COR-L47 (cell line): ENCODE measurements around the gene GRID1.

Experiments used
- DNase-seq: peaks from one replicate; lab custom pipeline; 2025; lab: John Stamatoyannopoulos, UW

The GRID1 gene

DNA sequence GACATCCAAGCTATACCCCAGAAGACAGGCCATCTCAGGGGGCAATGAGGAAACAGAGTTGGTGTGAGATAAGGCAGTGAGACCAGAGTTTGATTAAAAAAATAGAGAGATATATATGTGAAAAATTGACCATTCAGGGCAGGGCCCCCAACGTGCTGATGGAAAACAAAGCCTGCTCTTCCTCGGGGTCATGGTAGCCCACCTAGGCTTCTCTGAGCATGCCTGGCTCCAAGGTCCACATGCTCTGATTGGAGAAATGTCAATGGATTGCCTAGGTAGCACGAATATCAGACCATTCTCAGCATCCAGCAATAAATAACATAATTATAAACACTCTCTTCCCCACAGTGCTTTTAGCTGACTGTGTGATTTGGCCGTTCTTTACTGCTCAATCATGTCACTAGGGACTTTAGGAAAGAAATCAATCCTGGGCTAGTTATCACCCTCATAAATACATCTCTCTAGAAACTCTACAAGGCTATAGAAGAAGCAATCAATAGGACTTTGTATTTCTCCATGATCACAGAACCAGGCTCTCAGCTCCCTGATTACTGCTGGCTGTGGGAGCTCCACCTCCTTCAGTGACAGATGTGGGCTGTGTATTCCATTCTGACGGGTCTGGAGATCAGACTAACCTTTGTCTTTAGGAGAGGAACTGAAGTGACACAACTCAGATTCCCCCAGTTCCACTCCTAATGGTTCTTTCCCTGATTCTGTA lies 766.4 kb downstream of the GRID1 start:
- DNase-seq: no peak

GRCh38 chr10:85599081-85599480 lies 767.5 kb downstream of the GRID1 start:
- no peak for DNase-seq

GRCh38 chr10:85598646-85599045 lies 767.9 kb downstream of the GRID1 start:
- DNase-seq: no peak

DNA sequence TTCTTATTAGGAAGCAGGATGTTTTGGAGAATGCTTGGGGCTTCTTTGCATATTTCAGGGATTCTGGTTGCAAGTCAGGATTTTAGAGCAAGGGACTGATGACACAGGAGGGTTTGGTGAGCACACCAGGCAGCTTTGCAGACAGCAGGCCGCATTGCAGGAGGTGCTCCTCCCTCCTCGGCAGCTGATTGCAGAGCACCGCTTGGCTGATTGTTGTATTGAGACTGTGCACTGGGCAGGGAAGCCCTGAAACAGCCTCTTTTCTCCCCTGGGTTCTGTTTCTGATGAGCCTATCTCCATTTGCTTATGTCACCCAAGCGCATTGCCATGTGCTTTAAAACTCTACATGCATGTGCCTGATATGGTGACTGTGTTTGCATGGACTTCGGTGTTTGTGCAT lies 769.6 kb downstream of the GRID1 start:
- no peak for DNase-seq

DNA sequence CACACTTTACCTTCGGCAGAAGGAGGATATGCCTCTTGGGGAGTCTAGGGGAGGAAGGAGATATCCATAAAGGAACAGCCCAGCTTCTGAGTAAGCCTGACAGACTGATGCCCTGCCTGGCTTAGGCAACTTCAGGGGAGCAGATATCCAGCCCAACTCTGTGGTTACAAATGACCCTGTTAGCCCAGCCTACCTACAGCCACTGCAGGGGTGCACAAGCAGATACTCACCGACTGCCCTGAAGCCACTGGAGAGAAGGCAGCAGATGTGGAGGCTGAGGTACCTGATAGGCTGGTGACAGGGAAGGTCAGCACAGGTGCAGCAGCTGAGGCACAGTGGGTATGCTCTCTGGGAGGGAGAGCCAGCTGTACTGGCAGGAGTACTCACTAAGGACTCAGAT lies 770.2 kb downstream of the GRID1 start:
- no peak for DNase-seq

DNA sequence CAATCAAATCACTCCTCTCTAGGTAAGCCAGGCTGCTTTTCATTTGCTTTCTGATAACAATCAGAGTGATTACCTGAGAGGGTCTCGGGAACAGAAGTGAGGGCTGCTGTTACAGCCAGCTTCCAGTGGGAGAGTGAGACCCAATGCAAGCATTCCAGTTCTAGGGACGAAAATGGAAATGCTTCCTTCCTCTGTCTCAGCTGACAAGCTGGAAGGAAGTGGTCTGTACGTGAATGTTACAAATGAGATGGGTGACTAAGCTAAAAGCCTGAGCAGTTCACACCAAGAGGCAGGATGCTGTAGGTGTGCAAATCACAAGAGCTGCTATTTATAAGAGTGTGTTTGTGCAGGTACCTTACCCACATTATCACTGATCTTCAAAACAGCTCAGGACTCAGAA lies 772.4 kb downstream of the GRID1 start:
- no peak for DNase-seq

DNA sequence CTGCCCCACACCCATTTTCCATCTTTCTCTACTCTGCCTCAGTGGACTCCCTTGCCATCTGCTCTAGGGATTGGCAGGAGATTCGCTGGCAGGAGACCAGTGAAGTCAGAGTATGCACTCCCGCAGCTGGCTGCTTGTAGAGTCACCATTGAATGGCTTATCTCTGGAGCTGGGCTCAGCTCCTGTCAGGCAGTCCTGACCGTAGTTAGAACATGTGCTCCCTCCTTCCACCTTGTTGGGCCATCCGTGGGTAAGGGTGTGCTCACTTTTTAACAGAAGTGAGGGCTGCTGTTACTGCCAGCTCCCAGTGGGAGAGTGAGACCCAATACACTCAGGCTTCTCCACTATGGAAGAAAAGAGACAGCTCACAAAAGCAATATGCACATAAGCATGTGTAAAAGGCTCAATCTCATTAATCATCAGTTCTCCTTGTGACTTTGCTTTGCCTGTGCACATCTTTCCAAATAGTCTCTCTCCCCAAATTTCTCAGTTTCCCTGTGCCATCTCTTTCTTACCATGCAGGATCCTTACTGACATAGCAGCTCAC lies 773.3 kb downstream of the GRID1 start:
- DNase-seq: no peak

- DNase-seq: no peak
Measured at GRCh38 chr10:85581371-85581770, 785.2 kb downstream of the GRID1 start.

DNA sequence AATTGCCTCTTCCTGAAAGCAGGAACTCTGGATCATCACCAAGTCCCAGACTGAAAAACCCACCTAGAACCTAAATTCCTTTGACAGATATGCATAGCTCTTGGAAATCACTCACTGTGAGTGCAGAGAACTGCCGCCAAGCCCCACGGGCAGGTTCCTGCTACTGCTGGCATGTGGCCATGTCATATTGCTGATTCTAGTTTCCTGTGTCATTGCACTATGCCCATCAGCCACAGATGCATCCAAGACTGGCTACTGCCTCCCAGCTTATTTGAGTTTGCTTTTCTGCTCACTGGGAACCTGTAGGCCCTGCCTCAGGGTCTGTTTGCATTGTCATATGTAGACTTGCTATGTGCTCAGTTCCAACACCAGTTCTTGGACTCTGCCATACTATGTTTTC lies 786.0 kb downstream of the GRID1 start:
- no peak for DNase-seq

DNA sequence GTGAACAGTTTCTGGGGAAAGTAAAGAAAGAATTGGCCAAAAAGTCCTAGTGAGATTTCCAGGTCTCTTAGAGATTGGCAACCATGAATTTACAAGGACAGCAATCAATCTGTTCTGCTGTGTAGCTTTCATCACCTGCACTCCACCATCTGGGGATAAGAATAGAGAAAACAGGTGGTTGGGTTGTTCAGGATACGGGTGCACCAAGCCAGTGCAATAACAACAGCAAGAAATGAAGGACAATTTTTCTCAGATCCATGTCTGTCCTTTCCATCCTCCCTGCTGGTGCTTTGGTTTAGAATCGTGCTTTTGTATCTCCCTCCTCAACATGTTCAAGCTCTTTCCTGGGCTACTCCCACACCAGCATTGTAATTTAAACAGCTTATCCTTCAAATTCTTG lies 787.7 kb downstream of the GRID1 start:
- DNase-seq: no peak

GRCh38 chr10:85575441-85575840 lies 791.2 kb downstream of the GRID1 start:
- DNase-seq: no peak

GRCh38 chr10:85570871-85571270 lies 795.7 kb downstream of the GRID1 start:
- DNase-seq: no peak

DNA sequence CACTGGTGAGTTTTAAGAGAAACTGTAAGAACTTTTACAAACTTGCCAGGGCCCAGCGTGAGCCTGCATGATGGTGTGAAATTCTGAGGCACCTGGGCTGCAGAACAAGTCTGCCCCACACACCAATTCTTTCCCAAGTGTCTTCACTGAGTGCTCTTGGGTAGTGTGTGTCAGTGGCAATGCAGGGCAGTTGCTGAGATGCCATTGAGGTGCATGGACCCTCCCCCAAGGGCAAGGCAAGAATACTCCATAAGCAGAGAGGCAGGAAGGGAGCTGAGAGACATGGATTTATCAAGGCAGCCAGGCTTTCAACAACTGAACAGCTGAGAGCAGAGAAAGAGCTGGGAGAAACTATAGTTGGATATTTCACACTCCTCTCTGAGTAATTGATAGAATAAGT lies 801.2 kb downstream of the GRID1 start:
- DNase-seq: no peak

DNA sequence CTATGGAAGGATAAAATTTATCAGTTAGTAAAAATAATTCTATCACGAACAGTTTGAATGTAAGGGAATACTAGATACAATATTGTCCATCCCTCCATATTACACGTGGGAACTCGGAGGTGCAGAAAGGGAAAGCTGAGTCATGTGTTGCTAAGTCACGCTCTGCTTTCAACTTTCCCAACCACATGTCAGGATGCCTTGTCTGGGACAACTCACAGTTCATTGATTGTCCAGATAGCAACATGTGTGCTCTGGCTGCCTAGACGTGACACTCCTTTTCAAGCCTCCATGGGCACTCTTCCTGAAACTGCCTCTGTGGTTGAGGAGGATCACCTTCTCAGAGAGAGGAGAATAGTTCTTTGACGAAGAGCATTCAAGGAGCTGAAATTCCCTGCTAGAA lies 808.1 kb downstream of the GRID1 start:
- DNase-seq: no peak

DNA sequence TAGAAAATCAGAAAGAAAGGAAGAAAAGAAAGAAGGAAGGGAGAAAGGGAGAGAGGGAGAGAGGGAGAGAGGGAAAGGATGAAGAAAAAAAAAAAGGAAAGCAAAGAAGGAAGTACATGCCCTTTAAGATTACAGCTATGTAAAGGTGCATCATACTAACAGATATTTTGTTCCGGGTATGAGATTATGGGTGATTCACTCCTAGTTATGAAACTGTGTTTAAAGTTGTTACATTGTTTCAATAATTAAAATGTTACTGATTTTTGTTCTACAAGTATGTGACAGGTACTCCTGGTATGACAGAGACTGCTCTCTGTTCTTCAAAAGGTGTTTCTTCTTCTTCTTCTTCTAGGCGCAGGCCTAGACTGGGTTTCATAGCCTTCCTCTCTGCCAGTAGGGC lies 808.9 kb downstream of the GRID1 start:
- no peak for DNase-seq

GRCh38 chr10:85557077-85557476 lies 809.5 kb downstream of the GRID1 start:
- no peak for DNase-seq
